IPS-18a (cell line): ENCODE data around the gene RNASEH2C.

Experiments
- H3K27ac ChIP-seq: one replicate; pipeline ENCODE4 v1.5.1; 2013; ENCODE audit warnings: low read length
- H3K27me3 ChIP-seq: one replicate; pipeline ENCODE4 v1.6.1; 2013; ENCODE audit warnings: mild to moderate bottlenecking, low read length; ENCODE audit not compliant: control insufficient read depth, insufficient read depth
- H3K36me3 ChIP-seq: one replicate; pipeline ENCODE4 v1.6.1; 2013; ENCODE audit warnings: low read depth, low read length; ENCODE audit not compliant: control insufficient read depth
- H3K4me1 ChIP-seq: one replicate; pipeline ENCODE4 v1.6.1; 2013; ENCODE audit warnings: low read depth, low read length; ENCODE audit not compliant: control insufficient read depth
- H3K4me3 ChIP-seq: one replicate; pipeline ENCODE4 v1.5.1; 2013; ENCODE audit warnings: low read length
- H3K9ac ChIP-seq: one replicate; pipeline ENCODE4 v1.6.1; 2013; ENCODE audit warnings: mild to moderate bottlenecking, low read length, moderate library complexity
- H3K9me3 ChIP-seq: one replicate; pipeline ENCODE4 v1.6.1; 2013; ENCODE audit warnings: low read depth, low read length; ENCODE audit not compliant: control insufficient read depth

RNASEH2C gene

DNA sequence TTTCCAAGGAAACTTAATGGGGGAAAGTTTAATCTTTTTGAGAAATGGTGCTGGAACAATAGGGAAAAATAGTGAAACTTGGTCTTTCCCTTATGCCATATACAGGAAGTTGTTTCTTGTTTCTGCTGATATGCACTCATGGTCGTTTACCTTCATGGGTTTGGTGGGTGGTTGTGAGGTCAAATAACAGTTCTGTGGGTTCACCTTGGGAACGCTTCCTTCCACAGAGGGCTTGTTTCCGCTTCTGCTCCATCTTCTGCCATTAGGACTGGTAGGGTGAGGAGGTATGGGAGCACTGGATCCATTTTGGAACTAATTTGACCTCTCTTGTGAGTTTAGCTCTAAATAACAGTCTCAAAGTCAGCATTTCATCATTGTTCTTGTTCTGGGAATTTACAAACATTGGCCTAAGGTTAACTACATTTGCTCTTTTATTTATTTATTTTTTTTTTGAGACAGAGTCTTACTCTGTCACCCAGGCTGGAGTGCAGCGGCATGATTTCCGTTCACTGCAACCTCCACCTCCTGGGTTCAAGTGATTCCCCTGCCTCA lies 40.3 kb downstream of the RNASEH2C start:
- no peaks in the 10 kb centered on the region for H3K27me3 ChIP-seq
- no peaks in the 10 kb centered on the region for H3K4me1 ChIP-seq
- H3K9me3 ChIP-seq = no peaks in the 10 kb centered on the region
- H3K36me3 ChIP-seq = no peaks in the 10 kb centered on the region
- no peak overlapping the region for H3K9ac ChIP-seq
- H3K4me3 ChIP-seq = no peak overlapping the region
- H3K27ac ChIP-seq = no peak overlapping the region

- no peak overlapping the region for H3K27ac ChIP-seq
- no peak overlapping the region for H3K9ac ChIP-seq
- H3K4me1 ChIP-seq = no peaks in the 10 kb centered on the region
- no peaks in the 10 kb centered on the region for H3K9me3 ChIP-seq
- H3K27me3 ChIP-seq = no peaks in the 10 kb centered on the region
- H3K4me3 ChIP-seq = no peak overlapping the region
- no peaks in the 10 kb centered on the region for H3K36me3 ChIP-seq
These were observed 47.6 kb downstream of the RNASEH2C start for GRCh38 chr11:65672982-65673381.

- Histone ChIP-seq H3K36me3 (no peaks in the 10 kb centered on the region), H3K4me3 (no peak overlapping the region), H3K9ac (no peak overlapping the region), H3K4me1 (no peaks in the 10 kb centered on the region), H3K27me3 (no peaks in the 10 kb centered on the region), H3K9me3 (no peaks in the 10 kb centered on the region), H3K27ac (no peak overlapping the region)
These were observed 48.3 kb downstream of the RNASEH2C start for GRCh38 chr11:65672180-65672860.
